ENCODE measurements around the gene EPN1. TPM values are rescaled to one million over a fixed set of nuclear protein-coding genes. Genes with fewer than 3 reads are reported as not detected.

Gene EPN1
- total RNA-seq, 1 experiment from 2014 or later = 102 TPM

GRCh38 chr19:55659822-55660221 lies 15.2 kb upstream of the EPN1 start:
- peak overlapping the region; percentile 52 for H3K4me3 Mint-ChIP-seq (ENCODE audit: unreplicated experiment)
- intact Hi-C loops (cut with micrococcal nuclease) = no loop called here
- H3K9me3 Mint-ChIP-seq (ENCODE audit: unreplicated experiment) = no peaks in the 10 kb centered on the region
- H3K27me3 Mint-ChIP-seq (ENCODE audit: insufficient read depth, unreplicated experiment) = no peaks in the 10 kb centered on the region
- ChIA-PET POLR2A (no interaction called here), CTCF (interaction anchor here (0.9 kb wide), 1 partner anchor 8 kb away, joined by 3 read pairs; no protein-coding TSS in a partner anchor)
- no TSS peak for BruUV-seq (replicated peaks)
- TF ChIP-seq, protein P1, sequence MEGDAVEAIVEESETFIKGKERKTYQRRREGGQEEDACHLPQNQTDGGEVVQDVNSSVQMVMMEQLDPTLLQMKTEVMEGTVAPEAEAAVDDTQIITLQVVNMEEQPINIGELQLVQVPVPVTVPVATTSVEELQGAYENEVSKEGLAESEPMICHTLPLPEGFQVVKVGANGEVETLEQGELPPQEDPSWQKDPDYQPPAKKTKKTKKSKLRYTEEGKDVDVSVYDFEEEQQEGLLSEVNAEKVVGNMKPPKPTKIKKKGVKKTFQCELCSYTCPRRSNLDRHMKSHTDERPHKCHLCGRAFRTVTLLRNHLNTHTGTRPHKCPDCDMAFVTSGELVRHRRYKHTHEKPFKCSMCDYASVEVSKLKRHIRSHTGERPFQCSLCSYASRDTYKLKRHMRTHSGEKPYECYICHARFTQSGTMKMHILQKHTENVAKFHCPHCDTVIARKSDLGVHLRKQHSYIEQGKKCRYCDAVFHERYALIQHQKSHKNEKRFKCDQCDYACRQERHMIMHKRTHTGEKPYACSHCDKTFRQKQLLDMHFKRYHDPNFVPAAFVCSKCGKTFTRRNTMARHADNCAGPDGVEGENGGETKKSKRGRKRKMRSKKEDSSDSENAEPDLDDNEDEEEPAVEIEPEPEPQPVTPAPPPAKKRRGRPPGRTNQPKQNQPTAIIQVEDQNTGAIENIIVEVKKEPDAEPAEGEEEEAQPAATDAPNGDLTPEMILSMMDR (IDR thresholded peaks at IDR 0.05; ENCODE audit: unreplicated experiment) = no peak
- H3K4me1 Mint-ChIP-seq (ENCODE audit: insufficient read depth, unreplicated experiment) = peaks cover 29% of the 10 kb centered on the region
- DNase-seq (ENCODE audit: unreplicated experiment) = no peak
- no peak overlapping the region for H3K27ac Mint-ChIP-seq (ENCODE audit: low read depth, unreplicated experiment)
- peaks cover 51% of the 10 kb centered on the region for H3K36me3 Mint-ChIP-seq (ENCODE audit: insufficient read depth, unreplicated experiment)

GRCh38 chr19:55660404-55660803 lies 14.6 kb upstream of the EPN1 start:
- Mint-ChIP-seq H3K4me1 (ENCODE audit: insufficient read depth, unreplicated experiment) (peaks cover 29% of the 10 kb centered on the region), H3K27ac (ENCODE audit: low read depth, unreplicated experiment) (no peak overlapping the region), H3K27me3 (ENCODE audit: insufficient read depth, unreplicated experiment) (no peaks in the 10 kb centered on the region), H3K9me3 (ENCODE audit: unreplicated experiment) (no peaks in the 10 kb centered on the region), H3K36me3 (ENCODE audit: insufficient read depth, unreplicated experiment) (peaks cover 47% of the 10 kb centered on the region), H3K4me3 (ENCODE audit: unreplicated experiment) (peak overlapping the region; percentile 52)
- TF ChIP-seq, protein P1 (IDR thresholded peaks at IDR 0.05; ENCODE audit: unreplicated experiment) = no peak
- intact Hi-C loops (cut with micrococcal nuclease) = no loop called here
- ChIA-PET CTCF (interaction anchor here (0.9 to 1.2 kb wide), 2 partner anchors 8 to 11 kb away, joined by 3 read pairs; no protein-coding TSS in a partner anchor), POLR2A (no interaction called here)
- BruUV-seq (replicated peaks) = no TSS peak
- DNase-seq (ENCODE audit: unreplicated experiment) = no peak

GRCh38 chr19:55660991-55661390 lies 14.0 kb upstream of the EPN1 start:
- Mint-ChIP-seq H3K36me3 (ENCODE audit: insufficient read depth, unreplicated experiment) (peaks cover 50% of the 10 kb centered on the region), H3K27ac (ENCODE audit: low read depth, unreplicated experiment) (no peak overlapping the region), H3K27me3 (ENCODE audit: insufficient read depth, unreplicated experiment) (no peaks in the 10 kb centered on the region), H3K4me3 (ENCODE audit: unreplicated experiment) (no peak overlapping the region), H3K9me3 (ENCODE audit: unreplicated experiment) (no peaks in the 10 kb centered on the region), H3K4me1 (ENCODE audit: insufficient read depth, unreplicated experiment) (peaks cover 27% of the 10 kb centered on the region)
- ChIA-PET POLR2A (interaction anchor here (0.6 kb wide), 1 partner anchor 170 kb away, joined by 4 read pairs; no protein-coding TSS in a partner anchor), CTCF (interaction anchor here (1.2 kb wide), 1 partner anchor 11 kb away, joined by 3 read pairs; no protein-coding TSS in a partner anchor)
- TF ChIP-seq, protein P1 (IDR thresholded peaks at IDR 0.05; ENCODE audit: unreplicated experiment) = no peak
- intact Hi-C loops (cut with micrococcal nuclease) = no loop called here
- DNase-seq (ENCODE audit: unreplicated experiment) = no peak
- BruUV-seq (replicated peaks) = no TSS peak

DNA sequence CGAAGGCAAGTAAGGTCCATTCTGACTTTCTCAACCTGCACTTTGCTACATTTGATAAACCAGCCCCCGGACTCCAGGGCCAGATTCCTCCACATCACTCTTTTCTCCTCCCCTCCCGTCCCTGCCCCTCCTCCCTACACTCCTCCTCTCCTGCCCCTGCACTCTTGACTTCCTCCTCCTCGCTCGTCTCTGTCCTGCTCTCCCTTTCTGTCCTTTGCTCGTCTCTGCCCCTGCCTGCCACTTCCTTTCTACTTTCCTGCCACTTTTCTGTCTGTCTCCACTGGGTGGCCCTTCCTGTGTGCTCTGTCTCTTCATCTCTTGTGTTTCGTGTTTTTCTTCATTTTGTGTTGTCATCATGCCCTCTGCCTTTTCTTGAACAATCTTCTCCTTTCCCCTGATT lies 13.2 kb upstream of the EPN1 start:
- DNase-seq (ENCODE audit: unreplicated experiment) = no peak
- ChIA-PET POLR2A (interaction anchor here (0.9 kb wide), 1 partner anchor 10 kb away, joined by 3 read pairs; no protein-coding TSS in a partner anchor), CTCF (interaction anchor here (1.7 kb wide), 1 partner anchor 10 kb away, joined by 5 read pairs; no protein-coding TSS in a partner anchor)
- no TSS peak for BruUV-seq (replicated peaks)
- no peaks in the 10 kb centered on the region for H3K27me3 Mint-ChIP-seq (ENCODE audit: insufficient read depth, unreplicated experiment)
- H3K36me3 Mint-ChIP-seq (ENCODE audit: insufficient read depth, unreplicated experiment) = peaks cover 58% of the 10 kb centered on the region
- H3K9me3 Mint-ChIP-seq (ENCODE audit: unreplicated experiment) = no peaks in the 10 kb centered on the region
- no peak overlapping the region for H3K4me3 Mint-ChIP-seq (ENCODE audit: unreplicated experiment)
- H3K27ac Mint-ChIP-seq (ENCODE audit: low read depth, unreplicated experiment) = peak overlapping the region; percentile 9
- intact Hi-C loops (cut with micrococcal nuclease) = no loop called here
- TF ChIP-seq, protein P1 (IDR thresholded peaks at IDR 0.05; ENCODE audit: unreplicated experiment) = no peak
- H3K4me1 Mint-ChIP-seq (ENCODE audit: insufficient read depth, unreplicated experiment) = peaks cover 22% of the 10 kb centered on the region
